Right atrium auricular region (tissue), 2 donors: ENCODE results near the gene SPEM2. TPM values are rescaled to one million over a fixed set of nuclear protein-coding genes. Genes with fewer than 3 reads are reported as not detected.

ENCODE experiments used
- DNase-seq: peaks from one replicate; pipeline ENCODE4 v3.0.0-alpha.2; 2019; ENCODE audit warnings: low spot score
- H3K27ac ChIP-seq, 2 donors: fragments of 200-600 bp; sonication (generic); 1 replicate in 1 of 2; 2 replicates in 1 of 2; pipeline ENCODE4 v1.5.1; 2016 to 2019
- H3K27me3 ChIP-seq, 2 donors: fragments of 200-600 bp; sonication (generic); one replicate each; pipeline versions ENCODE4 v1.5.1 to v1.6.0; 2017 to 2019
- H3K36me3 ChIP-seq: fragments of 200-600 bp; sonication (generic); one replicate; pipeline ENCODE4 v1.5.1; 2016
- H3K4me1 ChIP-seq, 2 donors: fragments of 200-600 bp; sonication (generic); one replicate each; pipeline versions ENCODE4 v1.5.1 to v1.6.0; 2017 to 2019
- H3K4me3 ChIP-seq, 2 donors: fragments of 200-600 bp; sonication (generic); 1 replicate in 1 of 2; 2 replicates in 1 of 2; pipeline ENCODE4 v1.5.1; 2017 to 2019; ENCODE audit warnings: mild to moderate bottlenecking in 1 of 2, moderate library complexity in 1 of 2
- H3K9me3 ChIP-seq, 2 donors: fragments of 200-600 bp; sonication (generic); one replicate each; pipeline ENCODE4 v1.5.1; 2019
- total RNA-seq, 2 donors: library from RNA; depleted of rRNA; stranded (reverse); fragments of >200 nt; gene quantifications; one replicate each; pipeline ENCODE4 v1.1.0, GENCODE V29; 2016
- TF ChIP-seq, protein P1 (sequence below), 2 donors: fragments of 200-600 bp; sonication (generic); IDR thresholded peaks; one replicate each; pipeline ENCODE4 v1.5.1; 2019; ENCODE audit warnings: antibody characterized with exemption in 2 of 2

The SPEM2 gene
- total RNA-seq, 2 donors from 2014 or later = not detected

DNA sequence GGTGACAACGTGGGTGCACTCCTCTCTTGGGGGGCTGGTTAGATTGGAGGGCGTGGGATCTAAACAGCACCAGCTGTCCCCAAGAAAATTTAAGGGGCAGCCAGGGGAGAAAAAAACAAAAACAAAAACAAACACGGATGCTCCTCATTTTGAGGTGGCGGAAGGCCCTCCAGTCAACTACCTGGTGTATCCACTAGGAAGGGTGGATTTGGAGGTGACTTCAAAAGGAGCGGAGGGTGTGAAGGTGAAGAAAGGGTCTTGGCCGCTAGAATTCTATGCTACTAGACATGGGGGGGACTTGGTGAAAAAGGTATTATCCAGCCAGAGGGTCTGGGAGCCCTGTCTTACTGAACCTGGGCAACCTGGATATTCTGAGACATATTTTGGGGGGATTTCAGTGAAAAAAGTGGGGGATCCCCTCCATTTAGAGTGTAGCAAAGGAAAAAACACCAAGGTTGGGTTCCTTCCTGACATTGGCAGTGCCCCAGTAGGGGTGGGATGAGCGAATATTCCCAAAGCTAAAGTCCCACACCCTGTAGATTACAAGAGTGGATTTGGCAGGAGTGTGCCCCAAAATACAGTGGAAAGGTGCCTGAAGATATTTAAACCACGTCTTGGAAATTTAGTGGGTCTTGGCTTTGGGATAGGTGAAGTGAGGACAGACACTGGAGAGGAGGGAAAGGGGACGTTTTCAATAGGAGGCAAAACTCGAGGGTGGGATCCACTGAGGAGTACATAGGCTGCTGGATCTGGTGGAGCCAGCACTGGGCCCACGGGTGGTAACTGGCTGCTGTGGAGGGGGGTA lies 13.4 kb downstream of the SPEM2 start:
- TF ChIP-seq, protein P1, sequence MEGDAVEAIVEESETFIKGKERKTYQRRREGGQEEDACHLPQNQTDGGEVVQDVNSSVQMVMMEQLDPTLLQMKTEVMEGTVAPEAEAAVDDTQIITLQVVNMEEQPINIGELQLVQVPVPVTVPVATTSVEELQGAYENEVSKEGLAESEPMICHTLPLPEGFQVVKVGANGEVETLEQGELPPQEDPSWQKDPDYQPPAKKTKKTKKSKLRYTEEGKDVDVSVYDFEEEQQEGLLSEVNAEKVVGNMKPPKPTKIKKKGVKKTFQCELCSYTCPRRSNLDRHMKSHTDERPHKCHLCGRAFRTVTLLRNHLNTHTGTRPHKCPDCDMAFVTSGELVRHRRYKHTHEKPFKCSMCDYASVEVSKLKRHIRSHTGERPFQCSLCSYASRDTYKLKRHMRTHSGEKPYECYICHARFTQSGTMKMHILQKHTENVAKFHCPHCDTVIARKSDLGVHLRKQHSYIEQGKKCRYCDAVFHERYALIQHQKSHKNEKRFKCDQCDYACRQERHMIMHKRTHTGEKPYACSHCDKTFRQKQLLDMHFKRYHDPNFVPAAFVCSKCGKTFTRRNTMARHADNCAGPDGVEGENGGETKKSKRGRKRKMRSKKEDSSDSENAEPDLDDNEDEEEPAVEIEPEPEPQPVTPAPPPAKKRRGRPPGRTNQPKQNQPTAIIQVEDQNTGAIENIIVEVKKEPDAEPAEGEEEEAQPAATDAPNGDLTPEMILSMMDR (IDR thresholded peaks at IDR 0.05) = no peak
- H3K27me3 ChIP-seq = peaks cover 0 to 9% of the 10 kb centered on the region in 2 donors
- peak overlapping the region; percentile 42 to 60 for H3K4me3 ChIP-seq
- no peaks in the 10 kb centered on the region for H3K9me3 ChIP-seq
- no peaks in the 10 kb centered on the region for H3K36me3 ChIP-seq
- peak overlapping the region; percentile 83 to 85 for H3K27ac ChIP-seq
- DNase-seq = no peak
- H3K4me1 ChIP-seq = peaks cover 0 to 57% of the 10 kb centered on the region in 2 donors

DNA sequence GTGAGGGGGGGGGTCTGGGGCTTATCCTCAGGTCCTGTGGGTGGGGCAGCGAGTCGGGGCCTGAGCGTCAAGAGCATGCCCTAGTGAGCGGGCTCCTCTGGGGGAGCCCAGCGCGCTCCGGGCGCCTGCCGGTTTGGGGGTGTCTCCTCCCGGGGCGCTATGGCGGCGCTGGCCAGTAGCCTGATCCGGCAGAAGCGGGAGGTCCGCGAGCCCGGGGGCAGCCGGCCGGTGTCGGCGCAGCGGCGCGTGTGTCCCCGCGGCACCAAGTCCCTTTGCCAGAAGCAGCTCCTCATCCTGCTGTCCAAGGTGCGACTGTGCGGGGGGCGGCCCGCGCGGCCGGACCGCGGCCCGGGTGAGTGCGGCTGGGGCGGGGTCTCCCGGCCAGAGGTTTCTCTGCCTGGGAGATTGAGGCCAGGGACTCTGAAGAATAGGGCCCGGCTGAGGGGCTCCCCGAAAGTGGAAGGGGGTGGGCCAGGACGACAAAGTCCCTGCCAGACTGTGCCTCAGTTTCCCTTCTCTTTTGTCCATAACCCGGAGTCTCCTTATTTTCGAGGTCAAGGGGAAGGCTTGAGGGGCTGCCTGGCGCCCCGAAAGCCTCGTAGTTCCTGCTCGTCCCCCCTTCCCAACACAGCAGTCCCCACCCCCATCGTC lies 14.2 kb downstream of the SPEM2 start, which contains the start of gene FGF11:
TSS of gene FGF11 (plus strand) at position 51 of the 651 bp plus-strand sequence. CDS start at position 160, 109 bp downstream.
- DNase-seq = no peak

DNA sequence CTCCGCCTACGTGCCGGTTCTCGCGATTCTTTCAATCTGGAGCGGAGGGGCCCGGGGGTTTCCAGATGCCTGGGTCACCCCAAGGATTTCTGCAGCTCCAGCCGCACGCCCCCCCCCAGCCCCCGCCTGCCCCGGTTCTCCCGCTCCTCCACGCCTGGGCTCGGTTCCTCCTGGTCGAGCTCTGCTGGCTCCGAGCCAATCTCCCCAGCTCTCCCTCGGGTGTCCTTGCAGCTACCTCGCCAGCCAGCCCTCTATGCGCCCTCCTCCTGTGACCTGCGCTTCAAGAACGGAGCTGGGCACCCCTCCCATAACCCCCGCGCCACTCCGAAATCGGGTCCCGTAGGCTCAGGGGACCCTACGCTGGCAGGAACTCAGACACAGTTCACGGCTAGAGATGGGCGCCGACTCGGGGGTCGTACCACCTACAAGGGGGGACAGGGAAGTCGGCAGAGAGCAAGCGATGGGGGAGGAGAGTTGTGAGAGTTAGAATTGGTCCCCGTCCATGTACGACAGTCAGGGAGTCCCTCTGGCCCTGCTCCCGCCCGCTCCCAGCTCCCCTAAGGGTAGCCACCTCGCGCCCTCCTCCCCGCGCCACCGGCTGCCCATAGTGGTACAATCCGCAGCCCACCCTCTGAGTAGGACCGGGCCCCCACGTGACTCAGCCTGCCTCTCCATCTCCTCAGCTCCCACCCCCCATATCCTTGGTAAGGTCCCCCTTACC lies 14.9 kb downstream of the SPEM2 start:
- H3K27me3 ChIP-seq = peaks cover 0 to 9% of the 10 kb centered on the region in 2 donors
- no peaks in the 10 kb centered on the region for H3K9me3 ChIP-seq
- TF ChIP-seq, protein P1 (IDR thresholded peaks at IDR 0.05) = no peak
- H3K27ac ChIP-seq = peak overlapping the region; percentile 83 to 84
- no peaks in the 10 kb centered on the region for H3K36me3 ChIP-seq
- peak overlapping the region; percentile 32 to 56 for H3K4me3 ChIP-seq
- H3K4me1 ChIP-seq = peaks cover 0 to 67% of the 10 kb centered on the region in 2 donors
- peak; percentile 63 for DNase-seq

More for the DNA sequence above, 14.2 kb downstream of the SPEM2 start, which contains the start of gene FGF11:
- Histone ChIP-seq H3K27me3 (peaks cover 0 to 9% of the 10 kb centered on the region in 2 donors), H3K27ac (peak within 1 kb of the TSS; percentile 83 to 85), H3K36me3 (no peaks in the 10 kb centered on the region), H3K4me3 (peak within 1 kb of the TSS; percentile 42 to 60), H3K9me3 (no peaks in the 10 kb centered on the region), H3K4me1 (peaks cover 0 to 61% of the 10 kb centered on the region in 2 donors)
- TF ChIP-seq, protein P1 (IDR thresholded peaks at IDR 0.05) = no peak

DNA sequence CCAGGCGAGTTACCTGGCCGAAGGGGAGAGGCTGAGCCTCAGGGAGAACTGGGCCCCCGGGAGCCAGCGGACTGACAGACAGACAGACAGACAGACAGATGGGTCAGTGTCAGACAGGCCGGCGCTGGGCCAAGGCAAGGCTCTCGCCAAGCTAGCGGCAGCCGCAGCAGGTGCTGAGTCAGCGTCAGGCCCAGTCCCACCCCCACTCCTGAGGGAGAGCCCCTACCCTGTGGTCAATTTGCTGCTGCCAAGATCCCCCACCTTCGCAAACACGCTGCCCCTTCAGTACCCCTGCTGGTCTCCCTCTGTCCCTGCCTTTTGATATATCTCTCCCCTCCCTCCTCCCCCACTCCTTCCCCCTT lies 15.4 kb downstream of the SPEM2 start:
- peaks cover 0 to 9% of the 10 kb centered on the region in 2 donors for H3K27me3 ChIP-seq
- TF ChIP-seq, protein P1 (IDR thresholded peaks at IDR 0.05) = no peak
- DNase-seq = no peak

DNA sequence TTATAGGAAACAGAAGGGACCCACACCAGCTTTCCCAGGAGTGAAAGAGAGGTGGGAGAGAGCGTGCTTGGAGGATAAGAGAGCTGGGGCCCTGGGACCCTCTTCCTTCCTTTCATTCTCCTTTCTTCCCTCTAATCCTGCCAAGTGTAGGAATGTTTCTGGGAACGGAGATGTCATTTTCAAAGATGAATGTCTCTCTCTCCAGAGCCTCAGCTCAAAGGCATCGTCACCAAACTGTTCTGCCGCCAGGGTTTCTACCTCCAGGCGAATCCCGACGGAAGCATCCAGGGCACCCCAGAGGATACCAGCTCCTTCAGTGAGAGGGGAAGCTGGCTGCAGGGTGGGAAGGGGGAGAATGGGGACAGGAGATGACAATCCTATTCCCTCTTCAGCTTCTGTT lies 15.8 kb downstream of the SPEM2 start:
- H3K36me3 ChIP-seq = no peaks in the 10 kb centered on the region
- H3K27ac ChIP-seq = peak overlapping the region; percentile 83 to 84
- no peak for DNase-seq
- H3K9me3 ChIP-seq = no peaks in the 10 kb centered on the region
- peaks cover 0 to 64% of the 10 kb centered on the region in 2 donors for H3K4me1 ChIP-seq
- peaks cover 0 to 9% of the 10 kb centered on the region in 2 donors for H3K27me3 ChIP-seq
- TF ChIP-seq, protein P1 (IDR thresholded peaks at IDR 0.05) = no peak
- no peak overlapping the region for H3K4me3 ChIP-seq

More for the DNA sequence above, 15.4 kb downstream of the SPEM2 start:
- Histone ChIP-seq H3K4me1 (peaks cover 0 to 67% of the 10 kb centered on the region in 2 donors), H3K4me3 (peak overlapping the region in 1 of 2 donors; percentile 56), H3K36me3 (no peaks in the 10 kb centered on the region), H3K27ac (peak overlapping the region; percentile 83 to 84), H3K9me3 (no peaks in the 10 kb centered on the region)
